H1 (cell line): ENCODE results near the gene CFAP58.

Source experiments
- GABPA ChIP-seq: IDR thresholded peaks from 2 replicates; pipeline ENCODE4 v1.6.1; 2011; ENCODE audit warnings: mild to moderate bottlenecking, low read length, moderate library complexity, borderline replicate concordance; ENCODE audit not compliant: insufficient read depth
- JUND ChIP-seq: IDR thresholded peaks from 2 replicates; pipeline ENCODE4 v1.6.1; 2011; ENCODE audit warnings: mild to moderate bottlenecking, improper control_type of control experiment, low read length
- KDM5A ChIP-seq: fragments of 200-600 bp; IDR thresholded peaks from 2 replicates; pipeline ENCODE4 v1.7.1; 2012; ENCODE audit warnings: mild to moderate bottlenecking, low read length, inconsistent platforms, mixed read lengths
- POLR2A ChIP-seq, 2 experiments: IDR thresholded peaks; 1 replicate in 1 of 2; 2 replicates in 1 of 2; pipeline ENCODE4 v1.6.1; 2011; ENCODE audit warnings: low read depth in 2 of 2, low read length in 2 of 2, mild to moderate bottlenecking in 2 of 2; ENCODE audit errors: control extremely low read depth in 1 of 2
- POLR2AphosphoS5 ChIP-seq: IDR thresholded peaks from 2 replicates; pipeline ENCODE4 v1.6.1; 2011; ENCODE audit warnings: low read depth, low read length
- SIX5 ChIP-seq: IDR thresholded peaks from 2 replicates; pipeline ENCODE4 v1.6.1; 2011; ENCODE audit warnings: mild to moderate bottlenecking, low read depth, low read length
- YY1 ChIP-seq: IDR thresholded peaks from 2 replicates; pipeline ENCODE4 v1.6.1; 2011; ENCODE audit warnings: low read depth, mild to moderate bottlenecking, low read length
- TF ChIP-seq, protein P1 (sequence below), 3 experiments: IDR thresholded peaks; 1 replicate in 2 of 3; 2 replicates in 1 of 3; pipeline versions ENCODE4 v1.5.1 to v1.6.1; 2011; ENCODE audit warnings: low read length in 3 of 3, mild to moderate bottlenecking in 3 of 3, inconsistent platforms in 2 of 3, low read depth in 1 of 3, moderate library complexity in 1 of 3; ENCODE audit not compliant: insufficient read depth in 1 of 3; ENCODE audit errors: control extremely low read depth in 1 of 3

- no peak for TF ChIP-seq KDM5A
- TF ChIP-seq POLR2AphosphoS5, result no peak
- no peak for TF ChIP-seq GABPA
- TF ChIP-seq, protein P1, sequence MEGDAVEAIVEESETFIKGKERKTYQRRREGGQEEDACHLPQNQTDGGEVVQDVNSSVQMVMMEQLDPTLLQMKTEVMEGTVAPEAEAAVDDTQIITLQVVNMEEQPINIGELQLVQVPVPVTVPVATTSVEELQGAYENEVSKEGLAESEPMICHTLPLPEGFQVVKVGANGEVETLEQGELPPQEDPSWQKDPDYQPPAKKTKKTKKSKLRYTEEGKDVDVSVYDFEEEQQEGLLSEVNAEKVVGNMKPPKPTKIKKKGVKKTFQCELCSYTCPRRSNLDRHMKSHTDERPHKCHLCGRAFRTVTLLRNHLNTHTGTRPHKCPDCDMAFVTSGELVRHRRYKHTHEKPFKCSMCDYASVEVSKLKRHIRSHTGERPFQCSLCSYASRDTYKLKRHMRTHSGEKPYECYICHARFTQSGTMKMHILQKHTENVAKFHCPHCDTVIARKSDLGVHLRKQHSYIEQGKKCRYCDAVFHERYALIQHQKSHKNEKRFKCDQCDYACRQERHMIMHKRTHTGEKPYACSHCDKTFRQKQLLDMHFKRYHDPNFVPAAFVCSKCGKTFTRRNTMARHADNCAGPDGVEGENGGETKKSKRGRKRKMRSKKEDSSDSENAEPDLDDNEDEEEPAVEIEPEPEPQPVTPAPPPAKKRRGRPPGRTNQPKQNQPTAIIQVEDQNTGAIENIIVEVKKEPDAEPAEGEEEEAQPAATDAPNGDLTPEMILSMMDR (IDR thresholded peaks at IDR 0.05; ENCODE audit: control extremely low read depth in 1 of 3, insufficient read depth in 1 of 3, low read depth in 1 of 3, low read length in 3 of 3), result no peak
- no peak for TF ChIP-seq JUND
- TF ChIP-seq SIX5, result no peak
- TF ChIP-seq YY1, result no peak
- TF ChIP-seq POLR2A (IDR thresholded peaks at IDR 0.05; ENCODE audit: control extremely low read depth in 1 of 2, low read depth in 2 of 2, low read length in 2 of 2), result no peak
These were observed 9.4 kb upstream of the CFAP58 start for GRCh38 chr10:104344219-104344618.
